Activated CD8-positive, alpha-beta memory T cell treated with anti-CD3 and anti-CD28 coated beads for 36 hours (primary cell): ENCODE data around the gene EYA2. TPM values are rescaled to one million over a fixed set of nuclear protein-coding genes. Genes with fewer than 3 reads are reported as not detected.
"Not testable (repeated sequence)": the region's sequence is repeated elsewhere in the genome, so short reads cannot be mapped to it uniquely, and the experiment has no call there.

Experiments used
- CTCF ChIA-PET: fragments of 350-600 bp; sonication (Branson Sonifier 250); formaldehyde crosslinking; loops from one replicate; lab custom pipeline; 2021; ENCODE audit warnings: antibody characterized with exemption; lab: Charles Lee
- POLR2A ChIA-PET: fragments of 350-600 bp; sonication (Branson Sonifier 250); formaldehyde crosslinking; loops from one replicate; lab custom pipeline; 2021; ENCODE audit warnings: antibody characterized with exemption; lab: Charles Lee
- total RNA-seq, 2 experiments: library from RNA; stranded (reverse); gene quantifications; one replicate each; pipeline ENCODE4 v1.2.3, GENCODE V29; 2021

The EYA2 gene
- total RNA-seq, 2 experiments from 2014 or later: not detected

- ChIA-PET POLR2A (no interaction called here), CTCF (interaction anchor here (0.7 kb wide), 1 partner anchor 164 kb away, joined by 6 read pairs; no protein-coding TSS in a partner anchor)
Observed at GRCh38 chr20:46928580-46929132, 34.0 kb downstream of the EYA2 start.

GRCh38 chr20:46929902-46930301, 35.3 kb downstream of the EYA2 start:
- POLR2A ChIA-PET: no interaction called here

GRCh38 chr20:46930640-46931339, 36.1 kb downstream of the EYA2 start:
- POLR2A ChIA-PET: no interaction called here
- CTCF ChIA-PET: no interaction called here

More at GRCh38 chr20:46929902-46930301, 35.3 kb downstream of the EYA2 start:
- CTCF ChIA-PET: no interaction called here

- ChIA-PET CTCF (no interaction called here), POLR2A (no interaction called here)
Observed at GRCh38 chr20:46931699-46932098, 37.1 kb downstream of the EYA2 start.

GRCh38 chr20:46932439-46932838, 37.8 kb downstream of the EYA2 start:
- CTCF ChIA-PET, POLR2A ChIA-PET: not testable (repeated sequence)

GRCh38 chr20:46933150-46933549, 38.5 kb downstream of the EYA2 start:
- POLR2A ChIA-PET: no interaction called here
- CTCF ChIA-PET: interaction anchor here (0.6 kb wide), 1 partner anchor 179 kb away, joined by 3 read pairs; no protein-coding TSS in a partner anchor

GRCh38 chr20:46934746-46935287, 40.2 kb downstream of the EYA2 start:
- ChIA-PET CTCF (no interaction called here), POLR2A (no interaction called here)

GRCh38 chr20:46935394-46936017, 40.9 kb downstream of the EYA2 start:
- ChIA-PET CTCF (no interaction called here), POLR2A (no interaction called here)

GRCh38 chr20:46936415-46937156, 41.9 kb downstream of the EYA2 start:
- POLR2A ChIA-PET: no interaction called here
- CTCF ChIA-PET: no interaction called here

- ChIA-PET POLR2A (no interaction called here), CTCF (no interaction called here)
Observed at GRCh38 chr20:46937157-46937523, 42.5 kb downstream of the EYA2 start.

GRCh38 chr20:46937533-46938226, 43.0 kb downstream of the EYA2 start:
- CTCF ChIA-PET: no interaction called here
- POLR2A ChIA-PET: no interaction called here

GRCh38 chr20:46938434-46938833, 43.8 kb downstream of the EYA2 start:
- CTCF ChIA-PET: no interaction called here
- POLR2A ChIA-PET: no interaction called here

- POLR2A ChIA-PET: no interaction called here
- CTCF ChIA-PET: no interaction called here
Observed at GRCh38 chr20:46939031-46939965, 44.7 kb downstream of the EYA2 start.

- ChIA-PET CTCF (no interaction called here), POLR2A (no interaction called here)
Observed at GRCh38 chr20:46940616-46941015, 46.0 kb downstream of the EYA2 start.

- ChIA-PET CTCF (no interaction called here), POLR2A (no interaction called here)
Observed at GRCh38 chr20:46941404-46941803, 46.8 kb downstream of the EYA2 start.

GRCh38 chr20:46943861-46944591, 49.4 kb downstream of the EYA2 start:
- POLR2A ChIA-PET: no interaction called here
- CTCF ChIA-PET: no interaction called here

GRCh38 chr20:46945465-46945864, 50.8 kb downstream of the EYA2 start:
- CTCF ChIA-PET: no interaction called here

GRCh38 chr20:46946181-46946624, 51.6 kb downstream of the EYA2 start:
- ChIA-PET CTCF (no interaction called here), POLR2A (no interaction called here)

More at GRCh38 chr20:46945465-46945864, 50.8 kb downstream of the EYA2 start:
- POLR2A ChIA-PET: no interaction called here
